Chondrocyte (in vitro differentiated cells): Measurements from ENCODE around the gene PLA2G2C. TPM values are rescaled to one million over a fixed set of nuclear protein-coding genes. Genes with fewer than 3 reads are reported as not detected.
A peak's percentile ranks its signal among the peaks of the same experiment; 100 is the strongest.
"Not testable (repeated sequence)": the region's sequence is repeated elsewhere in the genome, so short reads cannot be mapped to it uniquely, and the experiment has no call there.

Source experiments
- DNase-seq: peaks from one replicate; pipeline ENCODE4 v3.0.0; 2021; ENCODE audit warnings: mixed read lengths, low spot score
- H3K27ac Mint-ChIP-seq: one replicate; pipeline ENCODE4 v1.8.0; 2021; ENCODE audit warnings: mild to moderate bottlenecking, moderate library complexity, mixed read lengths; ENCODE audit not compliant: unreplicated experiment
- H3K27me3 Mint-ChIP-seq: 2 replicates; pipeline ENCODE4 v1.8.0; 2021; ENCODE audit warnings: low read depth, mixed read lengths
- H3K36me3 Mint-ChIP-seq: 2 replicates; pipeline ENCODE4 v1.8.0; 2021; ENCODE audit warnings: low read depth, mixed read lengths
- H3K4me1 Mint-ChIP-seq: 2 replicates; pipeline ENCODE4 v1.8.0; 2021; ENCODE audit warnings: low read depth, mild to moderate bottlenecking, mixed read lengths
- H3K4me3 Mint-ChIP-seq: one replicate; pipeline ENCODE4 v1.8.0; 2021; ENCODE audit warnings: mild to moderate bottlenecking, moderate library complexity, mixed read lengths; ENCODE audit not compliant: unreplicated experiment
- H3K9me3 Mint-ChIP-seq: 2 replicates; pipeline ENCODE4 v1.8.0; 2021; ENCODE audit warnings: low read depth, mixed read lengths
- long read RNA-seq: library from polyadenylated mRNA; stranded (forward); transcript quantifications from one replicate; pipeline ENCODE4 v2.0.0, GENCODE V29; 2021
- total RNA-seq: library from RNA; stranded (reverse); gene quantifications from 3 replicates; pipeline ENCODE4 v1.2.1, GENCODE V29; 2021
- TF ChIP-seq, protein P1 (sequence below): fragments of 200-600 bp; sonication (generic); IDR thresholded peaks from 2 replicates; pipeline ENCODE4 v1.5.0; 2021; ENCODE audit warnings: antibody characterized with exemption, mild to moderate bottlenecking, moderate library complexity

Gene PLA2G2C, protein sequence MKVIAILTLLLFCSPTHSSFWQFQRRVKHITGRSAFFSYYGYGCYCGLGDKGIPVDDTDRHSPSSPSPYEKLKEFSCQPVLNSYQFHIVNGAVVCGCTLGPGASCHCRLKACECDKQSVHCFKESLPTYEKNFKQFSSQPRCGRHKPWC
- total RNA-seq, result not detected in 3 replicates
- long read RNA-seq, result 0 reads

DNA sequence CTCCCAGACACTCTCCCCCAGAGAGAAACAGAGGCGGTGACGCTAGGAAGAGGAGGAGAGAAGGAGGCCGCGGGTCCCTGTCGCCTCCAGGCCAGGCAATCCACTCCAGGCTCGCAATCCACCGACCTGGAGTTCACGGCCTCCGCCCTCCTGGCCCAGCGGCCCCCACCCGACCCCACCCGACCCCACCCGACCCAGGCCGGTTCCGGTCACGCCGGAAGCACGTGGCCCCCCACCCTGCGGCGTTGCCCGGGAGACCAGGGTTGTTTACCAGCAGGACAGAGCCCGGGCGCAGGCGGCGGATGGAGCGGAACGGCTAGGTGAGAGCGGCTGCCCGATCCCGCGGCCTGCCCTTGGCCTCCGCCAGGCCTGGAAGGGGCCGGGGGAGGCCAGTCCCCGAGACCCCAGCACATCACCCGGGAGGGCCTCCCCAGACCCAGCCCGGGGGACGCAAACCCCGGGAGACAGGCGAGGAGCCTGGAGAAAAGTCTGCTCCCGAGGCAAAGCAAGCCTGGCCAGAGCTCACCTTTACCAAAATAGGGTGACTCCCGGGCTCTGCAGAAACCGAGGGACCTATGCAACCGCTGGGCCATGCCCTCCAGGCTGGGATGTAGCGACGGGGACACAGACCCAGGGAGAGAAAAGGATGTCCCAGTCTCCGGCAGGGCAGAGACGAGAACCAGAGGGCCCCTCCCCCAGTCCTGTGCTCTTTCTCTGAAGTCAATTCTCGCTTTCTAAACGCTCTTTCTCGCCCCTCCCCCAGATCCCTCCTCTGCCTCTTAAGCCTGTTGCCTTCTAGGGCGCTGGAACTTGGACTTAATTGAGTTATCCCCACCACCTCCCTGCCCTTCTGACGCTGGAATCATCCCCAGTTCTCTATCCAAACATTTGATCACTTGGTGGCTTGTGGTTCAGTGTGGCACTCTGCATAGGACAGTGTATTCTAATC, at the start of gene PLA2G2C, which contains the start of gene UBXN10:
TSS of gene PLA2G2C (minus strand) at position 685 of the 949 bp plus-strand sequence. CDS start 9,155 bp downstream, outside the sequence.
TSS of gene UBXN10 (plus strand) at position 263 of the 949 bp plus-strand sequence. CDS start 4,466 bp downstream, outside the sequence.
- no peaks in the 10 kb centered on the region for H3K36me3 Mint-ChIP-seq
- no peak for DNase-seq
- peak within 1 kb of the TSS; percentile 31 for H3K4me3 Mint-ChIP-seq
- peaks cover 75% of the 10 kb centered on the region for H3K27me3 Mint-ChIP-seq
- no peak within 1 kb of the TSS for H3K27ac Mint-ChIP-seq
- H3K4me1 Mint-ChIP-seq, result peaks cover 8% of the 10 kb centered on the region
- TF ChIP-seq, protein P1, sequence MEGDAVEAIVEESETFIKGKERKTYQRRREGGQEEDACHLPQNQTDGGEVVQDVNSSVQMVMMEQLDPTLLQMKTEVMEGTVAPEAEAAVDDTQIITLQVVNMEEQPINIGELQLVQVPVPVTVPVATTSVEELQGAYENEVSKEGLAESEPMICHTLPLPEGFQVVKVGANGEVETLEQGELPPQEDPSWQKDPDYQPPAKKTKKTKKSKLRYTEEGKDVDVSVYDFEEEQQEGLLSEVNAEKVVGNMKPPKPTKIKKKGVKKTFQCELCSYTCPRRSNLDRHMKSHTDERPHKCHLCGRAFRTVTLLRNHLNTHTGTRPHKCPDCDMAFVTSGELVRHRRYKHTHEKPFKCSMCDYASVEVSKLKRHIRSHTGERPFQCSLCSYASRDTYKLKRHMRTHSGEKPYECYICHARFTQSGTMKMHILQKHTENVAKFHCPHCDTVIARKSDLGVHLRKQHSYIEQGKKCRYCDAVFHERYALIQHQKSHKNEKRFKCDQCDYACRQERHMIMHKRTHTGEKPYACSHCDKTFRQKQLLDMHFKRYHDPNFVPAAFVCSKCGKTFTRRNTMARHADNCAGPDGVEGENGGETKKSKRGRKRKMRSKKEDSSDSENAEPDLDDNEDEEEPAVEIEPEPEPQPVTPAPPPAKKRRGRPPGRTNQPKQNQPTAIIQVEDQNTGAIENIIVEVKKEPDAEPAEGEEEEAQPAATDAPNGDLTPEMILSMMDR, result no peak
- H3K9me3 Mint-ChIP-seq, result no peaks in the 10 kb centered on the region

DNA sequence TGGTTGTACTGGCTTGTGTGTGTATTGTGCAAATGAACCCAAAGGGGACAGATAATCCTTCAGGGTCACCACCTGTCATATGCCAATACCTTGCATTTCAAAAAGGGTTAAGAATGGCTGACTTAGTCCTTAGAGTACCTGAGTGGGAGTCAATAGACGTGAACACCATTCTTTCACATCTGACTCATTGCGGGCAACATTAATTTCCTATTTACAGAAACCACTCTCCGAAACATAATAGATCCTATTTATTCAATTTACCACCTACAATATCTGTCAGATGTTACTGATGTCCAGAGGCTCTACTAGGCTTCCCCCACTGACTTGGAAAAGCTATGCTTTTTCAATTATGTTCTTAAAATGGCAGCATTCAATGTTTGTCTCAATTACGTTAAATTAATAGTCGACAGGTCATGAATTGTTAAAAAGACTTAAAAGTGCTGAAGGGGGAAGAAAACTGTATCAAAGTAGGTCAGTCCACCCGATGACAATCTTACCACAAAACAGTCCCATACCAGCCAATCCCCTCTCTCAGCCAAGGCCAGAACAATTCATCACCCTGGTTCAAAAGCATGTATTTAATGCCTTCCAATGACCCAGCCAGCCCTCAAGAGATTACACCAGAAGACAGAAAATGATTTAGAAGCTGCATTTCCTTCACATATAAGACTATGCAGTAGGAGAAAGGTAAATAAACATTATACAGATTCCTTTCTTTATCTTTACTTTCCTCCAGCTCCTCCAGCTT, 48.6 kb upstream of the PLA2G2C start:
- Mint-ChIP-seq H3K36me3 (no peaks in the 10 kb centered on the region), H3K27ac (no peak overlapping the region), H3K27me3 (peaks cover 52% of the 10 kb centered on the region), H3K4me1 (no peaks in the 10 kb centered on the region), H3K4me3 (no peak overlapping the region), H3K9me3 (no peaks in the 10 kb centered on the region)
- TF ChIP-seq, protein P1, result no peak
- no peak for DNase-seq

DNA sequence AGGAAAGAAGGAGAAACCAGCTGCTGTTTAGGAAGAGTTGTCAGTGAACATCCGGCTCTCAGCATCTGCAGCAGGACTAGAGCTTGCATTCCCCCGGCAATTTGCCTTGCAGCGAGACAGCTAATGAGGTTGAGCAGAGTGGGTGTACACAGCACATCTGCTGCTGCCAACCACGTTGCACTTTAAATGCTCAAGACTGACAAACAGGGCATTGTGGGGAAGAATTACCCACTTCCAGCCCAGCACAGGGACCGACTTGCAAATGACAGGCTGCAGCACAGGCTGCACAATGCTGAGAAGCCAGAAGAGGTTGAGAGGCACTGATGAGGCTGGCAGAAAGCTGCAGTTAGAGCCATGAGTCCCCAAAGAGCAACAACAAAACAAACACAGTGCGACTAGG, 47.5 kb upstream of the PLA2G2C start:
- TF ChIP-seq, protein P1, result no peak
- H3K27ac Mint-ChIP-seq, result no peak overlapping the region
- no peaks in the 10 kb centered on the region for H3K36me3 Mint-ChIP-seq
- H3K9me3 Mint-ChIP-seq, result no peaks in the 10 kb centered on the region
- no peaks in the 10 kb centered on the region for H3K4me1 Mint-ChIP-seq
- no peak for DNase-seq
- peaks cover 54% of the 10 kb centered on the region for H3K27me3 Mint-ChIP-seq
- H3K4me3 Mint-ChIP-seq, result no peak overlapping the region

DNA sequence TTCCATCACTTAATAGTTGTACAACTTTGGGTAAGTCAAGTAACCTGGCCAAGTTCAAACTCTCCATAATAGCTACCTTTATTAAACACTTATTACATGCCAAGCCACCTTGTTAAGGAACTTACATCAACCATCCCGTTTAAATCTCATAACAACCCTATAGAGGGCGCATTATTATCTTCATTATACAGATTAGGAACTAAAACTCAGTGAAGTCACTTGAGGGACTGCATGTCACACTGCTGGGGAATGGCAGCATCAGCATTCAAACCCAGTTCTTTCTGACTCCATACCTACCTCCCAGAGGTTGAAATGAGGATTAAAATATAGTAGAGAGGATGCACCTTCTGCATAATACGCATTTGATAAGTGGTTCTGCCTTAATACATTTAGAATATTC, 47.1 kb upstream of the PLA2G2C start:
- H3K27me3 Mint-ChIP-seq, result peaks cover 58% of the 10 kb centered on the region
- no peak for DNase-seq
- no peak overlapping the region for H3K27ac Mint-ChIP-seq
- no peaks in the 10 kb centered on the region for H3K4me1 Mint-ChIP-seq
- no peak overlapping the region for H3K4me3 Mint-ChIP-seq
- H3K9me3 Mint-ChIP-seq, result no peaks in the 10 kb centered on the region
- H3K36me3 Mint-ChIP-seq, result no peaks in the 10 kb centered on the region
- TF ChIP-seq, protein P1, result peak; percentile 74

DNA sequence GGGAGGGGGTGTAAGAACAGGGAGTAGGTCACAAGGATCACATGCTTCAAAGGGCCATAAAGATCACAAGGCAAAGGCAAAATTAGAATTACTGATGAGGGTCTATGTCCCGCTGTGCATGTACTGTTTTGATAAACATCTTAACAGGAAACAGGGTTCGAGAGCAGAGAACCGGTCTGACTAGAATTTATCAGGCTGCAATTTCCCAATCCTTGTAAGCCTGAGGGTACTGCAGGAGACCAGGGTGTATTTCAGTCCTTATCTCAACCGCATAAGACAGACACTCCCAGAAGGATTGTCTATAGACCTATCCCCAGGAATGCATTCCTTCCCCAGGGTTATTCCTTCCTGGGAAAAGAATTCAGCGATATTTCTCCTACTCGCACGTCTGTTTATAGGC, 46.2 kb upstream of the PLA2G2C start:
- not testable (repeated sequence) for H3K9me3 Mint-ChIP-seq, H3K4me3 Mint-ChIP-seq, H3K27ac Mint-ChIP-seq, DNase-seq, H3K4me1 Mint-ChIP-seq, H3K36me3 Mint-ChIP-seq
- H3K27me3 Mint-ChIP-seq, result peaks cover 66% of the 10 kb centered on the region
